ENCODE data around the gene TRIM42.

Gene TRIM42

DNA sequence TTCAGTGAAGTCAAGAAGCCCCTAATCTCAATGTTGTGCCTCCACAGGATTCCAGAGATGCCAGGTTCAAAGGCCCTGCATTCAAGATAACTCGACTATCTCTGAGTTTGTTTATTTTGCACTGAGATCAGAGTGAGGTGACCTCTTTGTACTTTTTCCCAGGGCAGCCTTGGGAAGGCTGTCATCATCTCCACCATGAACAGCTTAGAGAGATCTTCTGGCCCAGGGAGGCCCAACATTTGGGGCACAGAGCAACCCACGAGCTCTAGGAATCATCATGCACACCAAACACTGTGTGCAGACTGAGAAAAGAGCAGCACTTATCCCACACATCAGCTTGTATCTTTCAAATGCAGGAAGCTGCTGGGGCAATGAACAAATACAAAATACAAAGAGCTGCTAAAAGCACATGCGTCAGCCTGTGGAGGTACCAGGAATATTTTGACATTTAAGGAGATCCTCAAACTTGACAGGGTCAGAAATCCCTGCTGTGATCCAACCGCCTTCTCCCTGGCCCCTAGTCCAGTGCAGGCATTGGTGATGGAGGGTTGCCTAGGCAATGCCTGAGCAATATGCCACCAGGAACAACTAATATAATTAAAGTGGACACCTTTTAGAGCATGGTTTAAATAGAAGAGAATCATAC, 33.6 kb downstream of the TRIM42 start:
- no peak for DNase-seq

DNA sequence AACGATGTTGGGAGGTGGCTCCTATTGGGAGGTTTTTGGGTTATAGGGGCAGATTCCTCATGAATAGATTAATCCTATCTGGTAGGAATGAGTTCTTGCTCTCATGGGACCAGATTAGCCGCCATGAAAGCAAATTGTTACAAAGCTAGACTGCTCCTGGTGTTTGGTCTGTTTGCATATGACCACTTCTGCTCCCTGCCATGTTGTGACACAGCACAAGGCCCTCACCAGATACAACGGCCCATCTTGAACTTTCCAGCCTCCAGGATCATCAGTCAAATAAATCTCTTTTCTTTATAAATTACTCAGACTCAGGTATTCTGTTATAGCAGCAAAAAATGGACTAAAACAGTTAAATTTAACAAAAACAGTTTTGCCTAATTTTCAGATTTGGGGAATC, 34.4 kb downstream of the TRIM42 start:
- no peak for DNase-seq

DNA sequence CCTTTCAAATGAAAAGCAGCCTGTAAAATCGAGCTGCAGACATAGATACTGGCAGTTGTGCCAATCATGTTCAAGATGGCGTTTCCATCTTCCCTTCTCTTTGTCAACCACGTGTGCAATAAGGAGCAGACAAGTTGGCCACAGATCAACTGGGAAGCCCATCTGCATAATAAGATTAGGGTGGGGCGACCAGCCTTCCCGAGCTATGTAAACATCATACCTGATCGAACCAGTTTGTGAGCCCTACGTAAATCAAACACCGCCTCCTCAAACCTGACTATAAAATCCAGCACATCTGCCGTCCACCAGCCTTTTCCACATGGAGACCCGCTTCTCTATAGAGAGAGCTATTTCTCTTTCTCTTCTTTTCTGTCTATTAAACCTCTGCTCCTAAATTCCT, 37.2 kb downstream of the TRIM42 start:
- no peak for DNase-seq

DNA sequence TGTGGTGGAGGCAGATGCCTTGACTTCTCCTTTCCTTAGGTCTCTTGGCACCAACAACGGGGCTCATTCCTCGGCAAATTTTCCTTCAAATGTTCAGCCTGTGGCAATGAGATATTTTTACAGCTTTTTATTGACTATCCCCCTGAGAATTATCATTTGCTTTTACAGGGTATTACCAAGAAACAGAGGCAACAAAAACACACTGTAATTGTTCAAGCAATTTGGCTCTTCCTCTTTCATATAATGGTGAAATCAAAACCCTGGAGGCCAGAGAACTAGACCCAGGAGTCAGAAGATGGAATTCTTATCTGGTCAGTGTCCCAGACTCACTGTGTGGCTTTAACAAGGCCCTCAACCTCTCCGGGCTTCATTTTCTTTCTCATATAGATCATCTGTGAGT, 40.1 kb downstream of the TRIM42 start:
- no peak for DNase-seq

DNA sequence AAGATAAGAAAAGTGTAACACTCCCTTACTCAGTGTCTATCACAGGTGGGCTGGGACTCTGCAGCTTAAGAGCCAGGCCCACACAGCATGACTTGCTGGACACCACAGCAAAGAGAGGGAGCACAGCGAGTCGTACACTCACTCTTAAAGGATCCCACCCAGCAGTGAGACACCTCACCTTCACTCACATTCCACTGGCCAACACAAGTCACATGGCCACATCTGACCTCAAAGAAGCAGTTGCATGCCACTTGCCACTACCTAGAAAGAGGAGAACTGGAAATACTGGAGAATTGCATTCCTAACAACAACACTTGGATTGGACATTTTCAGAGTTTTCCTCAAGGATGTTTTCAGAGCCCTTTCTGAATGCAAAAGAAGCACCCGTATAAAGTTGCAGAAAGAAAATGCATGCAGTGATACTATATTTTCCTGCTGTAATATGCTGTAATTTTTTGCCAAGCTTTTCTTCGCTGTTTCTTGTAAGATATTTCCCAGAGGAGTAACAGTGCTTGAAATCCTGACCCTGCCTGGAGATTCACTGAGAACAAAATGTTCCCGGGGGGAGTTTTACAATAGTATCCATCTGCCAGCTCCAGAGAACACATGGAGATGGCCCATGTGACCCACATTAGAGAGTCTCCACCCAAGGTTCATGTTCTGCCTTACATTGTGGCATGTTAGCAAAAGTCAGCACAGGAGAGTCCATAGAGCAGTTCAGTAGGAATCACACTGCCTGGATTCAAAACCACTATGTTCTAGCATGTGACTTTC, 42.2 kb downstream of the TRIM42 start:
- DNase-seq, result no peak

DNA sequence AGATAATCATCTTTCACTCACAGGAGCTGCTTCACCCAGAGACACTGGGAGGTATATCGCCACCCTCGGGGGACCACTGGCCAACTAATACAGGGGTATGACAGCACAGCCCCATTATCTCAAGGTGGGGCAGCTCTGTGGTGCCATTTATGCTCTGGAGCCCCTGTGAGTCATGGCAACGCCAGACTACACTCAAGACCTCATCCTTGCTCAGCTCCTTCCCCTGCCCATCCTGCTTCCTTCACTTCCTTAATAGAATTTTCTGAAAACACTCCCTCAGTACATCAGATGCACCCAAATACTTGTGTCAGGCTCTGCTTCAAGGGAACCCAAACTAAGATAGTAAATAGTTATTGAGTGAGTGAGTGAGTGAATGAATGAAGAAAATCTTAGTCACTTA, 45.7 kb downstream of the TRIM42 start:
- DNase-seq, result no peak

DNA sequence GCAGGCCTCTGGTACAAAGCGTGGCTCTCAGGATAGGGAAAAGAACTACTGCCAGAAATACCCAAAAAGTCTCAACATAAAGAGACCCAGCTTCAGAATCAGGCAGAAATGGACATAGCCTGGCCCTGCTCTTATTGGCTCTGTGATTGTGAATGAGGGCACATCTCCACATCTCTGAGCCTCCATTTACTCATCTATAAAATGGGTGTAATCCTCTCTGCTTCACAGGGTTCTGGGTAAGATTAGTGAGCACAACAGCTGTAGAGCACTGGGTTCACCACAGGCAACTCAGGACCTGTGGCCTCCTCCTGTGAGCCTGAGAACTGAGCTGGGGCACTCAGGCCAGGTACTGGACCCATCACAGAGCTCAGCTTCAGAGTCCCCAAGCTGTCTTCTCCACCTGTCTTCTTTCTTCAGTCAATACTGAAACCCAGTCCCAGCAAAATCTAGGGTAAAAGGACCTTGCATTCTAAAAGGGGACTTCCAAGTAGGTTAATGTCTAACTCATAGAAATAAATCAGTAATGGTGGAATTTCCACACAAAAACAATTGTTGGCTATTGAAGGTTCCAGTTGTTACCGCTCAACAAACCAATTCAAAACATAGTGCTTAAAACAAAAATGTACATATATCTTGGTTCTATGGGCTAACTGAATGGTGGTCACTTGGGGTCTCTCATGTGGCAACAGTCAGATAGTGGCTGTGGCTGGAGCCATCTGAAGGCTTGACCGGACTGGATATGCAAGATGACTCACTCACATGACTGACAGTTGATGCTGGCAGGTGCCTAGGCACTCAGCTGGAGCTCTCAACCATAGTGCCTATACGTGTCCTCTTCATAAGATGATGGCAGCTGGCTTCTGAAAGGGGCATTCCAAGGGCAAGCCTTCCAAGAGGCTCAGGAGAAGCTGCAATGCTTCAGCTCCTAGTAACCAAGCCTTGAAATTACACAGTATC, 47.3 kb downstream of the TRIM42 start:
- no peak for DNase-seq

DNA sequence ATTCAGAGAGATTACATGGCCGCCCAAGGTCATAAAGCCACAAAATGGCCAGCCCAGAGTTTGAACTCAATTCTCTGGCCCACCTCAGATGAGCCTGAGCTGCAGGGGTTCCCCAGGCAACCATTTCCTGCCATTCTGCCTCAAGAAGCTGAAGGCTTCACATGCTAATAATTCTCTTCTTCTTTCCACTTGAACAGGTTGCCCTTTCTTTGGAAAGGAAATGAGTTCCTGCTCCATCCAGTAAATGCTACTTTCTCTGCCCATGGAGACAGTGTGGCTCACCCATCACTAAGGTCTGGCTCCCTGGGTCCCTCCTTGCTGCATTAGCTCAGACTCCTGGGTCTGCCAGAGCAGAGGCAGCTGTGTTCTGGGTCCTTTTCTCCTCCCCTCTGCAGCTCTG, 48.2 kb downstream of the TRIM42 start:
- no peak for DNase-seq

DNA sequence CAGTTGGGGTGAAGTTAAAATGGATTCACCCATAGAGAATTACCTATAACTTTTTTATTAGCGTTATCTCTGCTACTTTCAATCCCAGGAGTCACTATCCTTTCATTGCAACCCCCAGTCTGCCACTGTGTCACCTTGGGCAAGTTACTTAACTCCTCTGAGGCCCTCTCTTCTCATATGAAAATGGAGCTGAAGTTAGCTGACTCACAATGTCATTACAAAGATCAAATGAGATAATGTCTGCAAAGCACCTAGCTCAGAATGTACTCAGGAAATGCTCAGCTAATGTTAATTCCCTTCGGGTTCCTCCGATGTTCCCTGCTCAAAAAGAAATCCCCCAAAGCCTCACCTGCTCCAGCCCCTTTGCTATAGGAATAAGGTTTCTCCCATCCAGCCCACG, 50.0 kb downstream of the TRIM42 start:
- DNase-seq, result no peak

DNA sequence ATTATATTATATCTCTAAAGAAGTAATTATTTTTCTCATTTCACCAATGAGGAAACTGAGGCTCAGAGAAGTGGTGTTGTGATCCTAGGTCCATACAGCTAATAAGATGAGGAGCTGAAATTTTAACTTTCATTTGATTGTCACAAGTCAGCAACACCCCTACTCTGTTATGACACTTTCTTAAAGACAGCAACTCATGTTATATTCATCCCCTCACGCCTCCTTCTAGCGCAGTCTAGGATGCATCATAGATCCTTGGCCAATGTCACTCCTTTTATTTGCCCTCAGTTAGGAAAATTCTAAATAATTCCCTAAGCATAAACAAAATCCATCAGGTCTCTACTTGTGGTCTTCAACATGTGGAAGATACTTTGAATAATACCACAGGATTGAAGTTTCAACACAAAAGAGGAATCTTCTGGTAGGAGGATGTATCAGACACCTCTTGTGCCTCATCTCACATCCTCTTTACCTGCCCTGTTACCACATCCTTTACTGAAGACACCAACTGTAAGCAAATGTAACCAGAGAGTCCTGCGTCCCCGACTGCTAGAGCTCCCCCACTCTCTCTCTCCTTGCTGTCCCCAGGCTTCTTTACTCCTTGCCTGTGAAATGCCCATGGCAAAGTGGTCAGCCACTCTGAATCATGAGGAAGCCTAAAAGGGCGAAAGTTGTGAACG, 53.7 kb downstream of the TRIM42 start:
- no peak for DNase-seq

DNA sequence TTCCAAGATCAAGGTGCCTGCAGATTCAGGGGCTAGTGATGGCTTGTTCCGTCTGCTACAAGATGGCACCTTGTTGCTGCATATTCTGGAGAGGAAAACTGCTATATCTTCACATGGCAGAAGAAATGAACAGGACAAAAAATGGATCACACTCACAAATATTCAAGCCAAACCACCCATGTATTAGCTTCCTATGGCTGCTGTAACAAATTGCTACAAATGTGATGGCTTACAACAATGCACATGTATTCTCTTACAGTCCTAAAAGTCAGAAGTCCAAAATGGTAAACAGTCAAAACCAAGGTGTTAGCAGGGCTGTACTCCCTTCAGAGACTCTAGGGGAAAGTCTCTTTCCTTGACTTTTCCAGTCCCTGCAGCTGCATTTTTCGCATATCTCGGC, 55.8 kb downstream of the TRIM42 start:
- DNase-seq, result no peak

DNA sequence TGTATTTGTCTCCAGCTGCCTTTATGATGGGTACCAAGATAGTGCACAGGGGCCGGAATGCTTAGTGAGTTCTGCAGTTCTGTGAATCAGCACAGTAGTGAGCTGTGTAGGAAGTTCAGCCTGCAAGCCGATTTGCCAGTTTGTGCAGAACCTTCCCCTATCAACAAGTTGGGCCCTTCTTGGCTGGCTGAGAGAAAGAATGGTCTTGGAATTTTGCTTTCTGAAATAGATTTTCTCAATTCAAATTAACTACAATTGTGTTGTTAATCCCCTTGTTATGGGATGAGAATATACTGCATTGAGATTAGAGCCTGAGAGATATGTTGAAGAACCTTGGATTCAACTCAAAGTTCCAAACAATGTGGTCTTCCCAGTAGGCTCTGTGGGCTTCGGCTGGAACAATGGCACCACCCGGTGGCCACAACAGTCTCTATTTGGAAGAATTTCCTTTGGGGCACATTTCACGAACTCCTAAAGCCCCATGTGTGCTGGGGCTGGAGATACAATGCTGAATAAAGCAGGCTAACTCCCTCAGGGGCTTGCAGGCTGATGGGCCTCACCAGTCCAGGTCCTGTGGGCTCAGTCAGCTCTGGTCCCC, 59.1 kb downstream of the TRIM42 start:
- DNase-seq, result peak in 1 of 2 experiments; percentile 2

DNA sequence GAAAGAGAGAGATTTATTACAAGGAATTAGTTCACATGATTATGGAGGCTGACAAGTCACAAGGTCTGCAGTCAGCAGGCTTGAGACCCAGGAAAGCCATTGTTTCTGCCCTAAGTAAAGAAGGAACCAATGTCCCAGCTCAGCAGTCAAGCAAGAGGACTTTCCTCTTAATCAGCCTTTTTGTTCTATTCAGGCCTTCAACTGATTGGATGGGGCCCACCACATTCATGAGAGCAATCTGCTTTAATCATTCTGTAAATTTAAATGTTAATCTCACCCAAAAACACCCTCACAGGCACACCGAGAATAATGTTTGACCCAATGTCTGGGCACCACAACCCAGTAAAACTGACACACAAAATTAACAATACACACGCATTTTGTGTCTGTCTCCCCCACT, 64.3 kb downstream of the TRIM42 start:
- DNase-seq, result no peak

DNA sequence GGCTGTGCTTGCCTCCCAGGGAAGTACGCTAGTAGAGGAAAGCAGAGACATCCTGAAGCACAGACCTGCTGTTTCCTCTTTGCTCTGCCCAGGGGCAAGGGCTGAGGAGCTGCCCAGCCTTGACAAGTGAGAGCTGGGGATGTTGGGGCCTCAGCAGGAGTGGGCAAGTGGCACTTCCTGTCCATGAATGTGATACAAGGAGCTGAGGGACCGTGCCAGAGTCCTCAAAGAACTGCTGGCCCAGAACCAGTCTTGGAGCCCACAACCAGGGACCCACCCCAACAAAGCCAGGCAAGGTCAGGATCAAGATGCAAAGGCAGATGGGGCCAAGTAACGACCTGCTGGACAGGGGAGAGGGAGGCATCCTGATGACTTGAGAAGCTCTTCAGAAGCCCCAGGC, 70.3 kb downstream of the TRIM42 start:
- DNase-seq, result no peak

DNA sequence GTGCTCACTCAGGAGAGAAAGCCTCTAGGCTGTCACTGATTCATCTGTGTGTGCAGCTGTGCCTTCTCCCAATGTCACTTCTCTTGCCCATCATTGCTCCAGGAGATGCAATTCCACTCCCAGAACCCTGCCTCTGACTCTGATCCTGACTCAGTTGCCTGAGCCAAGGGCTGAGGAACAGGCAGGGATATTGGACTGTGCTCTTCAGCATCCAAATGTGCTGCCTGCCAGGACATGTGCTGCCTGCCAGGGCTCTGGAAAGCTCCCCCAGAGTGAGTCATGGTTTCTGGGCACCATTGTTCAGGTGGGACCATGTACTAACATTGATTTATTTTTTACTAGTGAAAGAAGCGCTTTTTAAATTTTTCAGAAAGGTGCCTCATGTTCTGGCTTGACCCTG, 71.0 kb downstream of the TRIM42 start:
- DNase-seq, result no peak

Measured in SW 1271 (cell line).